Colonic mucosa (tissue), 4 donors: Measurements from ENCODE around the gene NF2. TPM values are rescaled to one million over a fixed set of nuclear protein-coding genes. Genes with fewer than 3 reads are reported as not detected.

ENCODE experiments used
- DNase-seq: peaks from one replicate; pipeline ENCODE4 v3.0.0-alpha.2; 2020
- H3K27ac ChIP-seq: fragments of 200-600 bp; one replicate; pipeline ENCODE4 v1.8.0; 2021
- H3K27me3 ChIP-seq: fragments of 200-600 bp; one replicate; pipeline ENCODE4 v1.8.0; 2021
- H3K36me3 ChIP-seq: fragments of 200-600 bp; one replicate; pipeline ENCODE4 v1.8.0; 2021
- H3K4me1 ChIP-seq: fragments of 200-600 bp; one replicate; pipeline ENCODE4 v1.8.0; 2021; ENCODE audit warnings: mild to moderate bottlenecking
- H3K4me3 ChIP-seq: fragments of 200-600 bp; one replicate; pipeline ENCODE4 v1.8.0; 2021
- H3K9ac ChIP-seq, 2 donors: one replicate each; pipeline ENCODE4 v1.7.0; 2013; ENCODE audit warnings: control low read depth in 2 of 2, low read depth in 2 of 2, low read length in 2 of 2
- H3K9me3 ChIP-seq: fragments of 200-600 bp; one replicate; pipeline ENCODE4 v1.8.0; 2021
- intact Hi-C: fragments of 100-400 bp; cut with DNase I; formaldehyde crosslinking; loops from one replicate; pipeline ENCODE4 v1.14.1; 2022
- total RNA-seq, 2 donors: library from RNA; stranded (reverse); fragmentation: NEBNext Ultra II Directional in 1 of 2; extraction: Animal tissue kit (Norgen Biotek cat#: 25700) in 1 of 2; gene quantifications; one replicate each; pipeline ENCODE4 v1.2.1, GENCODE V29; 2021
- TF ChIP-seq, protein P1 (sequence below): fragments of 200-600 bp; IDR thresholded peaks from one replicate; pipeline ENCODE4 v1.8.0; 2022; ENCODE audit warnings: antibody characterized with exemption, mild to moderate bottlenecking
- donor health status: healthy.
- donor health status: DM: no; HTN: no; CAD: no.
- donor health status: DM: no; HTN: no; CAD: no.

Gene NF2
- total RNA-seq, 2 donors from 2014 or later = 33.5 to 51.0 TPM

GRCh38 chr22:29689206-29689879 is 85.9 kb downstream of the NF2 start:
- H3K9me3 ChIP-seq = no peaks in the 10 kb centered on the region
- no peaks in the 10 kb centered on the region for H3K4me1 ChIP-seq
- no peak for DNase-seq
- peak overlapping the region in 1 of 2 donors; percentile 12 for H3K9ac ChIP-seq
- no peaks in the 10 kb centered on the region for H3K36me3 ChIP-seq
- no peak overlapping the region for H3K27ac ChIP-seq
- H3K4me3 ChIP-seq = no peak overlapping the region
- H3K27me3 ChIP-seq = no peaks in the 10 kb centered on the region
- TF ChIP-seq, protein P1, sequence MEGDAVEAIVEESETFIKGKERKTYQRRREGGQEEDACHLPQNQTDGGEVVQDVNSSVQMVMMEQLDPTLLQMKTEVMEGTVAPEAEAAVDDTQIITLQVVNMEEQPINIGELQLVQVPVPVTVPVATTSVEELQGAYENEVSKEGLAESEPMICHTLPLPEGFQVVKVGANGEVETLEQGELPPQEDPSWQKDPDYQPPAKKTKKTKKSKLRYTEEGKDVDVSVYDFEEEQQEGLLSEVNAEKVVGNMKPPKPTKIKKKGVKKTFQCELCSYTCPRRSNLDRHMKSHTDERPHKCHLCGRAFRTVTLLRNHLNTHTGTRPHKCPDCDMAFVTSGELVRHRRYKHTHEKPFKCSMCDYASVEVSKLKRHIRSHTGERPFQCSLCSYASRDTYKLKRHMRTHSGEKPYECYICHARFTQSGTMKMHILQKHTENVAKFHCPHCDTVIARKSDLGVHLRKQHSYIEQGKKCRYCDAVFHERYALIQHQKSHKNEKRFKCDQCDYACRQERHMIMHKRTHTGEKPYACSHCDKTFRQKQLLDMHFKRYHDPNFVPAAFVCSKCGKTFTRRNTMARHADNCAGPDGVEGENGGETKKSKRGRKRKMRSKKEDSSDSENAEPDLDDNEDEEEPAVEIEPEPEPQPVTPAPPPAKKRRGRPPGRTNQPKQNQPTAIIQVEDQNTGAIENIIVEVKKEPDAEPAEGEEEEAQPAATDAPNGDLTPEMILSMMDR = no peak
- intact Hi-C loops = no loop called here

GRCh38 chr22:29689880-29690213 is 86.4 kb downstream of the NF2 start:
- no peak overlapping the region for H3K27ac ChIP-seq
- H3K27me3 ChIP-seq = no peaks in the 10 kb centered on the region
- TF ChIP-seq, protein P1 = peak; percentile 81
- H3K4me3 ChIP-seq = no peak overlapping the region
- peak; percentile 71 for DNase-seq
- H3K4me1 ChIP-seq = no peaks in the 10 kb centered on the region
- intact Hi-C loops = loop anchor here (10.0 kb wide), 2 partner anchors 315 to 395 kb away; partner anchors contain the start of gene HORMAD2
- H3K36me3 ChIP-seq = no peaks in the 10 kb centered on the region
- peak overlapping the region in 1 of 2 donors; percentile 12 for H3K9ac ChIP-seq
- no peaks in the 10 kb centered on the region for H3K9me3 ChIP-seq

DNA sequence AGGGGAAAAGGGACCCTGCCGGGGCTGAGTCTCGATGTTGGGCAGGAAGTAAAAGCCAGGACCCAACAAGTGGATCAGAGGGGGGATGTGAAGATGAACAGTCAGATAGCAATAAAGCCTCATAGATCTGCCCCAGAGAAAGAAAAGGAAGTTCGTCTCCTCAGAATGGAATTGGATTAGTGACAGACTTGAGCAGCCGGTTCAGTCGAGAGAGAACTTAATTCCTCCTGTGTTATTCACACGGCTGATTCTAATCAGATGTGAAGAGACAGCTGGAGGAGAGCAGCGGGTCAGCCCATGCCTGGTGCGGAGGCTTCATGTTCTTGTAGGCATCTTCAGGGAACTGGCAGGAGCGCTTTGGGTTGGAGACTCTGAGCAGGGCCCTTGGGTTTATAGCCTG is 87.0 kb downstream of the NF2 start:
- H3K36me3 ChIP-seq = no peaks in the 10 kb centered on the region
- H3K9me3 ChIP-seq = no peaks in the 10 kb centered on the region
- DNase-seq = no peak
- intact Hi-C loops = loop anchor here (10.0 kb wide), 2 partner anchors 314 to 394 kb away; partner anchors contain the start of gene HORMAD2
- TF ChIP-seq, protein P1 = no peak
- H3K27ac ChIP-seq = no peak overlapping the region
- H3K4me3 ChIP-seq = no peak overlapping the region
- no peak overlapping the region for H3K9ac ChIP-seq
- no peaks in the 10 kb centered on the region for H3K27me3 ChIP-seq
- no peaks in the 10 kb centered on the region for H3K4me1 ChIP-seq

GRCh38 chr22:29691636-29692326 is 88.3 kb downstream of the NF2 start:
- Histone ChIP-seq H3K36me3 (no peaks in the 10 kb centered on the region), H3K27ac (no peak overlapping the region)
- intact Hi-C loops = loop anchor here (10.0 kb wide), 2 partner anchors 313 to 393 kb away; partner anchors contain the start of gene HORMAD2

GRCh38 chr22:29692327-29692640 is 88.9 kb downstream of the NF2 start:
- H3K9ac ChIP-seq = no peak overlapping the region
- H3K27me3 ChIP-seq = no peaks in the 10 kb centered on the region
- no peak for DNase-seq
- no peaks in the 10 kb centered on the region for H3K36me3 ChIP-seq
- no peak overlapping the region for H3K4me3 ChIP-seq
- intact Hi-C loops = loop anchor here (10.0 kb wide), 2 partner anchors 313 to 393 kb away; partner anchors contain the start of gene HORMAD2
- H3K27ac ChIP-seq = no peak overlapping the region
- no peaks in the 10 kb centered on the region for H3K4me1 ChIP-seq
- TF ChIP-seq, protein P1 = no peak
- H3K9me3 ChIP-seq = no peaks in the 10 kb centered on the region

More at GRCh38 chr22:29691636-29692326, 88.3 kb downstream of the NF2 start:
- H3K9me3 ChIP-seq = no peaks in the 10 kb centered on the region
- no peak overlapping the region for H3K9ac ChIP-seq
- DNase-seq = no peak
- no peaks in the 10 kb centered on the region for H3K4me1 ChIP-seq
- no peaks in the 10 kb centered on the region for H3K27me3 ChIP-seq
- H3K4me3 ChIP-seq = no peak overlapping the region
- TF ChIP-seq, protein P1 = no peak
